ENCODE results near the gene STOM.
"Not testable (repeated sequence)": the region's sequence is repeated elsewhere in the genome, so short reads cannot be mapped to it uniquely, and the experiment has no call there.

Gene STOM, protein sequence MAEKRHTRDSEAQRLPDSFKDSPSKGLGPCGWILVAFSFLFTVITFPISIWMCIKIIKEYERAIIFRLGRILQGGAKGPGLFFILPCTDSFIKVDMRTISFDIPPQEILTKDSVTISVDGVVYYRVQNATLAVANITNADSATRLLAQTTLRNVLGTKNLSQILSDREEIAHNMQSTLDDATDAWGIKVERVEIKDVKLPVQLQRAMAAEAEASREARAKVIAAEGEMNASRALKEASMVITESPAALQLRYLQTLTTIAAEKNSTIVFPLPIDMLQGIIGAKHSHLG

DNA sequence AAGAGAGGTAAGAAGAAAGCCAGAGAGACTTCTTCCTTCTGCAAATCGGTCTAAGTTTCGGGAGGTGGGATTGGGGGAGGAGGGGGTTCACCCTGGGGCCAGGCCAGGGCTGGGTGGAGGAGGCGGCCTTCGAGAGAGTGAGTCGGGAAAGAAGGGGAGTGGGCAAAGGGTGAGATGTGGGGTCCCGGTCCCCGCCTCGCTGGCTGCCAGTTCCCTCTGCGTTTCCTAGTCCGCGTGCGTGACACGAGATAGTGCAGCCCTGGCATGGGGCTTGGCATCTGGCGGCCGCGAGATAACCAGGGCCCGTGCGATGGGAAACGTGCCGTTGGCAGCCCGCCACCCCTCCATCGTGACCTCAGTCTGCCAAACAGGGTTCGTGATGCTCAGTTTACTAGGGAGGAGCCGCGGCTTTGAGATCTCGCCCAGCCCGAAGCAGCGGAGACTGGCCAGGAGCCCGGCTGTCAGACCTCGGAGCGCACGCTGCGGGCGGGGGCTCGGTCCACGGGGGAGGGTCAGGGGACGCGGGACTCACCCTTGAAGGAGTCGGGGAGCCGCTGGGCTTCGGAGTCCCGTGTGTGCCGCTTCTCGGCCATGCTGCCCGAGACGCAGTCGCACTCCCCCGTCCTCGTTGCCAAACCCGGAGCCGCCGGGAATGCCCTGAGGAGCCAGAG lies at the start of gene STOM:
Gene STOM (minus strand): TSS at position 656 of the 671 bp plus-strand sequence. CDS start 63 bp downstream, at position 593.
- DNase-seq (ENCODE audit: low spot score), result peak; percentile 99

DNA sequence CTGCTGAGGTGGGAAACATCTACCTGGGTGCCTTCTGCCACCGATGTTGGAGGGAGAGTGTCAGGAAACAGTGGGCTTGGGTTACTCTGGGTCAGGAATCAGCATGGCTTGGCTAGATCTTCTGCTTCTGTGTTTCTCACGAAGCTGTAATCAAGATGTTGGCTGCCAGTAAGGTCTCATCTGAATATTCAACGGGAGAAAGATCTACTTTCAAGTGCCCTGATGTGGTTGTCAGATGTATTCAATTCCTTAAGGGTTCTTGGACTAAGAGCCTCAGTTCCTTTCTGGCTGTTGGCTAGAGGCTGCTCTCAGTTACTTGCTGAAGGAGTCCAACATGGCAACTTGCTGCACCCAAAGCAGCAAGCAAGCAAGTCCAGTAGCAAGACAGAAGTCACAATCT lies 41.9 kb upstream of the STOM start:
- no peak for DNase-seq (ENCODE audit: low spot score)

DNA sequence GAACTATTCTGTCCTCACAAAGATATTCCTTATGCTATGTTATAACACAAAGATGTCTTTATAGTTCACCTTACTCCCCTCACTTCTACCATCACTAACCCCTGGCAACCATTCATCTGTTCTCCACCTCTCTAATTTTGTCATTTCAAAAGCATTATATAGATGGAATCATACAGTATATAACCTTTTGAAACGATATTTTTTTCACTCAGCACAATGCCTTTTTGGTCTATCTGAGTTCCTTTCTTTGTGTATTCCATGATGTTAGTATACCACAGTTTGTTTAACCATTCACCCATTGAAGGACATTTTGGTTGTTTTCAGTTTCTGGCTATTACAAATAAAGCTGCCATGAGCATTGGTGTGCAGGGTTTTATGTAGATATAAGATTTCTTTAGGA lies 35.8 kb upstream of the STOM start:
- DNase-seq (ENCODE audit: low spot score), result no peak

DNA sequence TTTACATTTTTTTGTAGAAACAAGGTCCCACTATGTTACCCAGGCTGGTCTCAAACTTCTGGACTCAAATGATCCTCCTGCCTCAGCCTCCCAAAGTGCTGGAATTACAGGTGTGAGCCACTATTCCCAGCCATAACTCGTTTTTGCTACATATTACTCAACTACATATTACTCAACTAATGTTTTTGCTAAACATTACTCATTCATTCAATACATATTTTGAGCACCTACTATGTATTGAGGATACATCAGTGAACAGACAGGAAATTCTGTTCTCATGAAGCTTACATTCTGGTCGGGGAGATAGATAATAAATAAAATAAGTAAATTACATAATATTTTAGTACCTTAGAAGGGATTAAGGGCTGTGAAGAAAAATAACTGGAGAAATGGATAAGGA lies 34.9 kb upstream of the STOM start:
- DNase-seq (ENCODE audit: low spot score), result no peak

DNA sequence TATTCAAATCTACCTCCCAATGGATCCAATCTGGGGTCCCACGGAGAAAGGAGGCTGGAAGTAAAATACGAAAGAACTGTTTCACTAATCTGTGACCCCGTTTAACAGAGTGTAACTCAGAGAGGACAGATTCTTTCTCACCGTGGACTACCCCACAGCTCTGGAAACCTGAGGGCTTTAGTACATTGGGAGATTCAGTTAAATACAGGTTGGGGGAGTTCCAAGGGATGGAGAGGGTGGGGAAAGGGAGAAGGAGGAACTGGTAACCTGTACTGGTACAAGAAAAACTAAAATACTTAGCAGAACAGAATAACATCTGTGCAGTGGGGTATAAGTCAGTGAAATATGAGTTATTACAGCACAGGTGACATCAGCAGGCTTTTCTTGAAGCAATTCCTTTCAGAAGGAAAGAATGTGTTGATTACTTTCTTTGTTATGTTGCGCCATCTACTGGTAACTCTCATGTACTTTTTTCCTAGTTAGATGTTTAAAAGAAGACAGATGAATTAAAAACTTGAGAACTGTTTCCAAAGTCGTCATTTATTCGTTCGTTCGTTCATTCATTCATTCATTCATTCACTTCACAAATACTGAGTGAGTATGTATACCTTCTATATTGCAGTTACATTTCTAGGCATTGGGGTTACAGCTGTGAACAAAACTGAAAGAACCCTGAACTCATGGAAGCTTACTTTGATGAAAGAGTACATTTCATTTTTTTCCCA lies 30.0 kb upstream of the STOM start:
- peak; percentile 86 for DNase-seq (ENCODE audit: low spot score)

DNA sequence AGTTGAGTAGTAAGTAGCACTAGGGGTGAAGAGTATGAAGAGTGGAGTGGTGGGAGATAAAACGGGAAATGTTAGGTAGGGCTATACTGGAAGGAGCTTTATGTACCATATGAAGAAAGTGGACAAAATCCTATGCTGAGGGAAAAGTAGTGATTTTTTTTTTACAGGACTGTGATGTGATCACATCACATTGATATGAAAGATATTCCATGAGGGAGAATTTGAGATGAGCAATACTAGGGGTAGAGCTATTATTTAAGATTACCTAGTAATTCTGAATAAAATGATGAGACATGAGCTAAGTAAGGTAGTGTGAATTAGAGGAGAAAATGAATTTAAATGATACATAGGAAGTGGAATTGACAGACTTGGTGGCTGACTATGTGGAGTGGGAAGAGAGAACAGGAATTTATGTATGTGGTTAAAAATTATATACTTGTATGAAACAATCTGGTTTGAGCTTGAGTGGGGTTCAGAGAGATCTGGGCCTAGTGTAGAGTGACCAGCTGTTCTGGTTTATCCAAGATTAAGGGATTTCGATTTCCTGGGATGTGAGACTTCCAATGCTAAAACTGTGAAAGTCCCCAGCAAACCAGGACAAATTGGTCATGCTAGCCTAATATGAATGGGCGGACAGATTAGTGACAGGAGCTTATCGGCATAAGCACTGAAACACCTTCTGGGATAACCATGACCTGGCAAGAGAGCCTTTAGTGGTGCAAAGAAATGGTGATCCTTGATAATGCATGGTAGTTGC lies 29.3 kb upstream of the STOM start:
- no peak for DNase-seq (ENCODE audit: low spot score)

DNA sequence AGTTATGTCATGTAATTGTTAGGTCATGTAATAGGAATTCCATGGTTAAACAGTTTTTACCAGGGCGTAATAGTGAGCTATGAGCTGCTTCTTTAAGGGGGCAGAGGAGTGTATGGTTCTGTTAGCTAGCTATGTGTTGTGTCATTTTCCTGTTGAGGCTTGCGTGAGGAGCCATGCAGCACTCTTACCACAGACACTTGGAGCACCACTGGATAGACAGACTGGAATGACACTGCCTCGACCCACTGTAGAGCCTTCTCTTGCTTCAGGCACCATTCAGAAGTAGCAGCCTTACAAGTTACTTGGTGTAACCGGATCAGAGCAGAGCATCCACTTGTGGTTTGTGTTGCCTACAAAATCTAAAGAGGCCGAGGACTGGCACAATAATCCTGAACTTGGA lies 28.3 kb upstream of the STOM start:
- DNase-seq (ENCODE audit: low spot score), result no peak

DNA sequence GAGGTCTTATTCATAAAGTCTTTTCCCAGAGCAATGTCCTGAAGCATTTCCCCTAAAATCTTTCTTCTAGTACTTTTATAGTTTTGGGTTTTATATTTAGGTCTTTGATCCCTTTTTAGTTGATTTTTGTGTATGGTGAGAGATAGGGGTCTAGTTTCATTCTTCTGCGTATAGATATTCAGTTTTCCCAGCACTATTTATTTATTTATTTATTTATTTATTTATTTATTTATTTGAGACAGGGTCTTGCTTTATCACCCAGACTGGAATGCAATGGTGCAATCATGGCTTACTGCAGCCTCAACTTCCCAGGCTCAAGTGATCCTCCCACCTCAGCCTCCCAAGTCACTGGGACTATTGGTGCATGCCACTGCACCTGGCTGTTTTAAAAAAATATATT lies 27.2 kb upstream of the STOM start:
- not testable (repeated sequence) for DNase-seq (ENCODE audit: low spot score)

DNA sequence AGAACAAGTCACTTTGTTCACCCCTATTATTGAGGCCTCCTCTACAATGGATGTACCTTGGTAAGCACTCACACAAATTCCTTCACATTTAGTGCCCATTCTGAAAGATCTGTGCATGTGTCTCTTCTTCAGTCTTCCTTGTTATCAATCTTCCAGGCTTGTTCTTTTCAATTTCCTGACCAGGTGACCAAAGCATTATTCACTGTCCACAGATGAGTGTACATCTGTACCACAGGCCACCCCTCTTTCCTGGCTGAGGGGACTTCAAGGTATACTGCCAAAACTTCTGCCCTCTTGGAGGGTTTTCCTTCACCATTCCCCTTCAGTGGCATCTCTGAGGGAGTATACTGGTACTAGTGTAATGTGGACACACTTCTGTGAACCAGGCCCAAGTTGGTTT lies 25.5 kb upstream of the STOM start:
- no peak for DNase-seq (ENCODE audit: low spot score)

DNA sequence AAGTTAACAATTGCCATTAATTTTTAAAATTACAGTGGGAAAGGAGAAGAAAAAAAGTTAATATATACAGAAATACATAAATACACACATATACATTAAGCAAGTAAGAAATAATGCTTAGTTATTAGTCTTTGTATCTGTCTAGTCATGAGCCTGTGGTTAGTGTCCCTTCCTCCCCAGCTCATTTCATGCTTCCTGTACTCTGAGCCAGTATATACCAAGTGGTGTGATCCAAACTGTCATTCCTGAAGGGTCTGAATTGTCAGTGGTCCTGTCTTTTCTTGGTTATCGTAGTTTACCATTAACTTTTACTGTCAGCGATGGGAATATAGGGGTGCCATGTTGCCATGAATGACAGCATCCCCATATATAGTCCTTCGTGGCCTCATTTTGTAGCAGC lies 24.2 kb upstream of the STOM start:
- no peak for DNase-seq (ENCODE audit: low spot score)

DNA sequence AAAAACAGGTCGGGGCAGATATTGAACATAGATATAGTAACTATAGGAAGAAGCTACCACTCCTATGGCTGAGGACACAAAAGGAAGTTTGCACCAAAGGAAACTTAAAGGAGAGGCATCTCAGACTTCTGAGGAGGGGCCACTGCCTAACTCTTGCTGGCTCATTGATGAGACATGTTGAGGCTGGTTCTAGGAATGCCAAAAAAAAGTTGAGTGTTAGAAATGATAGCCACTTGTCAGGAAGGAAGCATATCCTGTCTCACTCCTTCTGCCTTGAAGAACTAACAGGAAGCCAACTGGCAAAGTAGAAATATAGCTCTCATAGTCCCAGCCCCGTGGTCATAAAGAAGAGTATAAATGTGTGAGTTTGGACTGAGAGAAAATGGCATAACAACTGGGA lies 23.3 kb upstream of the STOM start:
- no peak for DNase-seq (ENCODE audit: low spot score)

DNA sequence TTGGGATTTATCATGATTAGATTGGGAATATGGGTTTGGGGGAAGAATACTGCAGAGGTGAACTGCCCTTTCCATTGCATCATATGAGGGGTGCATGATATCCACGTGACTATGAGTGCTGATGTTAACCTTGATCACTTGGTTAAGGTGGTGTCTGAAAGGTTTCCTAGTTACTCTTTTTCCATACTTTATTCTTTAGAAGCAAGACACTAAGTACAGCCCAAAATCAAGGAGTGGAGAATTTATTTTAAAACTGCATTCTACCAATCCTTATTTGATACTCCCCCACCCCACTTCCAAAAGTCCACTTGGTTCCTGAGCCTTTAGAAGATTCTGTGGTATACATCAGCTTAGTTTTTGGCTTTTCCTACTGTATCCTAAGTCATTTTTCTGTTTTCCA lies 20.3 kb upstream of the STOM start:
- DNase-seq (ENCODE audit: low spot score), result no peak

DNA sequence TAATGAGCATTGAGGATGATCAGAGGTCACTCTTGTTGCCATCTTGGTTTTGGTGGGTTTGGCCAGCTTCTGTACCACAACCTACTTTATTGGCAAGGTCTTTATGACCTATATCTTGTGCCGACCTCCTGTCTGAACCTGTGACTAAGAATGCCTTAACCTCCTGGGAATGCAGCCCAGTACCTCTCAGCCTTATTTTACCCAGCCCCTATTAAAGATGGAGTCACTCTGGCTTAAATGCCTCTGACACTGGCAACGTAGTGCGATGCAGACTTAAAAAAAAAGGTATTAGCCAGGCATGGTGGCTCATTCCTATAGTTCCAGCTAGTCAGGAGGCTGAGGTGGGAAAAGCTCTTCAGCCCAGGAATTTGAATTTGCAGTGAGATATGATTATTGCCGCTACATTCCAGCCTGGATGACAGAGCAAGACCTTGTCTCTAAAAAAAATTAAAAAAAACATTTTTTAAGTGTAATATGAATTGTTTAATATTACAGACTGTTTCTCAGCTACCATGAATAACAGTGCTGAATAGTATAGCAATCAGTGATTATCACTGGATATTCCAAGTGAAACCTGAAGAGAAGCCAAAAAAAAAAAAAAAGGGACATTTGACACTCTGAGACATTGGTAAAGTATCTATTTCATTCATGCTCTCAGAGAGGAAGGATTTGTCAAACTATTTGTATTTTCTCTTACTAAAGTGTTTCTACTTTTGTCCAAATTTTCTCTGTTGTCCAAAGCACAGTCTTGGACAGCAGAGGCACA lies 18.3 kb upstream of the STOM start:
- DNase-seq (ENCODE audit: low spot score), result no peak

DNA sequence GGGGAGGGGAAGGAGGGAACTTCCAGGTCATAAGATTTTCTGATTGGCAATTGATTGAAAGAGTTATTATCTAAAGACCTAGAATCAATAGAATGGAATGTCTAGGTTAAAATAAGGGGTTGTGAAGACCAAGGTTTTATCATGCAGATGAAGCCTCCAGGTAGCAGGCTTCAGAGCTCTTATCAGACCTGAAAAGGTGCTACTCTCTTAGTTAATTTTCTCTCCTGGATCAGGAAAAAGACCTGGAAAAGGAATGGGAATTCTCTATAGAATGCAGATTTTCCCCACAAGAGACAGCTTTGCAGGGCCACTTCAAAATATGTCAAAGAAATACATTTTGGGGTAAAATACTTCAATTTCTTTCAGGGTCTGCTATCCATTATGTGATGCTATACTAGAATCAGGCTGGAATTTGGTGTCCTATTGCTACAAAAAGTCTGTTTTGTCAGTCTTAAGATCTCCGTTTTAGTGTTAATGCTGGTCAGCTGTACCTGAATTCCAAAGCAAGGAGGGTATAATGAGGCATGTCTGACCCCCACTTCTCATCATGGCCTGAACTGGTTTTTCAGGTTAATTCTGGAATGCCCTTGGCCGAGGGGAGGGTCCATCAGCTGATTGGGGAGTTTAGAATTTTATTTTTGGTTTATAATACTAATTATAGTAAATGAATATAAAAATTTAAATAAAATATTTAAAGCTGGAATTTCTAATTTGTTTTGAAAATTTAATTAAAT lies 16.6 kb upstream of the STOM start:
- no peak for DNase-seq (ENCODE audit: low spot score)

DNA sequence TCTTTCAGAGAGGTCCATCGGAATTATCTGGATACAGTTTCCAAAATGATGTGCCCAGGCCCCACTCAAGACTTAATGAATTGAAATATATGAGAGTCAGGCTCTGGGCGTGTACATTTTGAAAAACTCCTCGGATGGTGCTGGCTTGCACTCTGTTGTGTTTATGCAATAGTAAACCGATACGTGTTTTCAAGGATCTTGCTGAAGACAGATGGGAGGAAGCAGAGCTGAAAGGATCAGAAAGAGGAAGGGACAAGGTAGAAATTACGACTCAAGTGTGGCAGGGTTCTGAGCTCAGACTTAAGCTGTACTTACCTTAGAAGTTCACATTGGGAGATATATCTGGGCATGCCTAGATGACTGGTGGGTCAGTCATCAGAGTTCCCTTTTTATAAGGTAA lies 13.7 kb upstream of the STOM start:
- no peak for DNase-seq (ENCODE audit: low spot score)

DNA sequence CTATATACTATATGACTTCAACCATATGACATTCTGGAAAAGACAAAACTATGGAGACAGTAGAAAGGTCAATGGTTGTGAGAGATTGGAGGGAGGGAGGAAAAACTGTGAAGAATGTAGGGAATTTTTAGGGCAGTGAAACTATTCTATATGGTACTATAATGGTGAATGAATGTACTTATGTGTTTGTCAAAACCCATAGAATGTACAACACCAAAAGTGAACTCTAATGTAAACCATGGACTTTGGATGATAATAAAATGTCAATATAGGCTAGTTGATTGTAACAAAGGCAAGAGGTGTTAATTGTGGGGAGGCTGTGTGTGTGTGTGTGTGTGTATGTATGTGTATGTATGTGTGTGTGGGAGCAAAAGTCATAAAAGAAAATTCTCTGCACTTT lies 10.8 kb upstream of the STOM start:
- DNase-seq (ENCODE audit: low spot score), result no peak

DNA sequence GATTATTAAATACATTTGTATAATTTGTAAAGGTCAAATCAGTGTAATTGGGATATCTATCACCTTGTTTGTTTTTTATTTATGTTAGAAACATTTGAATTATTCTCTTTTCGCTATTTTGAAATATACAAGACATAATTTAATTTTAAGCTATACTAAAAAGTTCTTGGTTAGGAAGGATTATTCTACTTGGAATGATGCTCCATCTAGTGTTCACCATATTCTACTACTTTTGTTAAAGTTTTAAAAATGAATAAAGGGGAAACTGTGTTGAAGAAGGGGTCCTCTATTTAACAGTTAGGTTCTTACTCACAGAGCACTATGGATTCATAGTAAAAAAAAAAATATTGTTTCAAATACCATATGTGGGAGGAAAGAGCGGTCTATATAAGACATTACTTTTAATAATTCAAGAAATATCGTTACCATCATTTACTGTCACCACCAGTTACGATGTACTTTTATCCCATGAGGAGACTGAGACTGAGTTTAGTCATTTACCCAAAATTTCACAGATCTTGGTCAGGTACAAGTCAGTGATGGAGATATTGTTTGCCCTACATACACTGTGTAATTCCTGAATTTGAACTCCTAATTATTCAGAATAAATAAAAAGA lies 6.3 kb upstream of the STOM start:
- DNase-seq (ENCODE audit: low spot score), result peak; percentile 75

DNA sequence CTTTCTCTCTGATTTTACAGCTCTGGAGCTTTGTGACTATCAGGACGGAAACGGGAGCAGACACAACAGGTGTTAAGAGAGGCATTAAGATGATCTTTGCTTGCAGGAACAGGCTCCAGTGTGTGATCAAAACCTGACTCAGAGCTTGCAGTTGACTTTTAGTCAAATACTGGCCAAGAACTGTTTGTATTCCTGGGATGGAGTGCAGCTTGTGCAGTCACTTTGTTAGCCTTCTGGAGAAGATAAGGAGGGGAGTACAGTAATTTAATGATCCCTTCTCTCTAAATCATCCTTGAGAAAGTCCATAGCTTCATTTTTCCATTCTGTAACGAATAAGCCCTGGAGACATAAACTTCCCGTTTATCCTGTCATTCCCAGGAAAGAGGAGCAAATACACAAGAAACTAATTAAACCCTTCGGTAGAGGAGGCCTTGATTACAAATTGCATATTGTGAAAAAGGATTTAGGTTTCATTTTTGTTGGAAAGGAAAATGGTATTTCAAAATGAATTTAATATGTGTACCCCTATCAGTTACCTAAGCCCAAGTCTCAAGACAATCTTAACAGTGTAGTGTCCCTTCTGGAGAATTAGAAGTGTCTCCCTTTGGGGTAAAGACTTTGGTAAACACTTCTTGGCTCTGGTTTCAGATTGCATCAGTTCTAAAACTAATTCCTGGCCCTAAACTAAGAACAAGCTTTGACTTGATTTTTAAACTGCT lies 3.1 kb upstream of the STOM start:
- DNase-seq (ENCODE audit: low spot score), result peak; percentile 74

DNA sequence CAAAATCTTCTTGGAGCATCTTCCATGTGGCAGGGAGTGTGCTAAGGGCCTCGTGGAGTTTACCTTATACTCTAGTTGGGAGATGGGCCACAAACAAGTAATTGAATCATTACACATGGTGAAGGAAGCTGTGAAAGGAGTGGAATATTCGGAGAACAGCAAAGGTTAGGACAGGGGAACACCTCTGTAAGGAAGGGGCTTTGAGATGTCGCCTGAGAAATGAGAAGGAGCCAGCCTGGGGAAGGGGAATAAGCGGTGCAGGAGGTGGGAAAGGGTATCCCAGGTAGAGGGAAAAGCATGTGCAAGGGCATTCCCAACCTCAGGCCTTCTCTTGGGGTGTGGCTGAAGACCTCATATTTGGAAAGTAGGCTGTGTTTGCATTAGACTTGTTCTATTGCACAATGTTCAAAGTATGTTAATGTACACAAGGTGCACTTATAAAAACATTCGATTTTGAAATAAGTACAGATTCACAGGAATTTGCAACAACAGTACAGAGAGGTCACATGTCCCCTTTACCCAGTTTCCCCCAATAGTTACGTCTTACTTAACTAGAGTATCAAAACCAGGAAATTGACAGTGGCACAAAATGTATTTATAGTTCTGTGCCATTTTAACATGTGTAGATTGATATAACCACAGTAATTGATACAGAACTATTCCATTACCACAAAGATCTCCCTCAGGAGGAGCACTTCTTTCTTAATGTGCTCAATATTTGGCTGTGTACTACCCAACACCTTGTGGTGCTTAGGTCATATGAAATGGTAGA lies 2.4 kb upstream of the STOM start:
- no peak for DNase-seq (ENCODE audit: low spot score)

Data from hematopoietic multipotent progenitor cell treated with erythropoietin and hydrocortisone succinate and interleukin-3 and kit ligand, for 15 days (in vitro differentiated cells).